Neuronal stem cell (in vitro differentiated cells): Measurements from ENCODE around the gene CERS4.

Source experiments
- DNase-seq: peaks from one replicate; pipeline ENCODE4 v3.0.0-alpha.2; 2013; ENCODE audit warnings: low spot score
- H2AFZ ChIP-seq: one replicate; pipeline ENCODE4 v1.6.1; 2013; ENCODE audit warnings: mild to moderate bottlenecking, low read length, inconsistent platforms
- H2AK5ac ChIP-seq: 2 replicates; pipeline ENCODE4 v1.6.1; 2013; ENCODE audit warnings: low read depth, mild to moderate bottlenecking, inconsistent platforms, low read length, moderate library complexity, mixed read lengths
- H2BK120ac ChIP-seq: 2 replicates; pipeline ENCODE4 v1.6.1; 2013; ENCODE audit warnings: low read depth, mild to moderate bottlenecking, inconsistent platforms, low read length, moderate library complexity, mixed read lengths
- H2BK12ac ChIP-seq: one replicate; pipeline ENCODE4 v1.6.1; 2013; ENCODE audit warnings: low read length, inconsistent platforms
- H2BK15ac ChIP-seq: 2 replicates; pipeline ENCODE4 v1.6.1; 2013; ENCODE audit warnings: mild to moderate bottlenecking, low read length, inconsistent platforms, mixed read lengths
- H2BK5ac ChIP-seq: one replicate; pipeline ENCODE4 v1.6.1; 2013; ENCODE audit warnings: inconsistent platforms, mild to moderate bottlenecking, low read length, moderate library complexity
- H3K14ac ChIP-seq: one replicate; pipeline ENCODE4 v1.6.1; 2013; ENCODE audit warnings: low read length, inconsistent platforms
- H3K18ac ChIP-seq: 2 replicates; pipeline ENCODE4 v1.6.1; 2013; ENCODE audit warnings: low read length, inconsistent platforms
- H3K23ac ChIP-seq: 2 replicates; pipeline ENCODE4 v1.6.1; 2013; ENCODE audit warnings: low read depth, mild to moderate bottlenecking, mixed read lengths, low read length, inconsistent platforms; ENCODE audit not compliant: poor library complexity
- H3K27ac ChIP-seq: replicated peaks from 3 replicates; pipeline ENCODE4 v1.5.1; 2013; ENCODE audit warnings: low read length, inconsistent platforms
- H3K27me3 ChIP-seq, 3 experiments: 2 replicates each; pipeline ENCODE4 v1.6.1; 2013; ENCODE audit warnings: low read length in 3 of 3, mild to moderate bottlenecking in 2 of 3, inconsistent platforms in 1 of 3, low read depth in 1 of 3, mixed read lengths in 1 of 3, moderate library complexity in 1 of 3; ENCODE audit not compliant: control insufficient read depth in 3 of 3, insufficient read depth in 3 of 3
- H3K36me3 ChIP-seq, 2 donors: replicated peaks in 1 of 2; 2 replicates each; pipeline ENCODE4 v1.6.1; 2013; ENCODE audit warnings: low read length in 2 of 2; ENCODE audit not compliant: control insufficient read depth in 2 of 2, insufficient read depth in 2 of 2
- H3K4ac ChIP-seq: 2 replicates; pipeline ENCODE4 v1.6.1; 2013; ENCODE audit warnings: inconsistent platforms, mild to moderate bottlenecking, low read length, moderate library complexity
- H3K4me1 ChIP-seq, 2 donors: 1 replicate in 1 of 2; 2 replicates in 1 of 2; pipeline ENCODE4 v1.6.1; 2013; ENCODE audit warnings: low read length in 2 of 2, low read depth in 1 of 2; ENCODE audit not compliant: control insufficient read depth in 2 of 2, insufficient read depth in 1 of 2
- H3K4me2 ChIP-seq: one replicate; pipeline ENCODE4 v1.6.1; 2013; ENCODE audit warnings: mild to moderate bottlenecking, low read length, inconsistent platforms; ENCODE audit not compliant: insufficient read depth, poor library complexity, severe bottlenecking
- H3K4me3 ChIP-seq, 2 donors: 2 replicates each; pipeline ENCODE4 v1.5.1; 2013; ENCODE audit warnings: low read length in 2 of 2, mild to moderate bottlenecking in 2 of 2, inconsistent platforms in 1 of 2, moderate library complexity in 1 of 2
- H3K79me1 ChIP-seq: one replicate; pipeline ENCODE4 v1.6.1; 2013; ENCODE audit warnings: low read depth, mild to moderate bottlenecking, inconsistent platforms, low read length, moderate library complexity
- H3K9ac ChIP-seq: one replicate; pipeline ENCODE4 v1.6.1; 2013; ENCODE audit warnings: mild to moderate bottlenecking, low read depth, low read length, inconsistent platforms; ENCODE audit not compliant: poor library complexity
- H3K9me3 ChIP-seq, 2 donors: replicated peaks in 1 of 2; 2 replicates each; pipeline versions ENCODE3 to v1.6.1; 2013; ENCODE audit warnings: low read length in 2 of 2, mild to moderate bottlenecking in 2 of 2, inconsistent platforms in 1 of 2, low read depth in 1 of 2, mixed read lengths in 1 of 2, moderate library complexity in 1 of 2; ENCODE audit not compliant: control insufficient read depth in 2 of 2, insufficient read depth in 1 of 2
- H4K8ac ChIP-seq: one replicate; pipeline ENCODE4 v1.6.1; 2013; ENCODE audit warnings: low read depth, mild to moderate bottlenecking, inconsistent platforms, low read length, moderate library complexity
- H4K91ac ChIP-seq: one replicate; pipeline ENCODE4 v1.6.1; 2013; ENCODE audit warnings: low read length, low read depth, mild to moderate bottlenecking, inconsistent platforms; ENCODE audit not compliant: poor library complexity
- WGBS, 2 donors: extraction: QIAGEN DNeasy Blood & Tissue Kit; methylation state at CpG; one replicate each; pipeline ENCODE4 v1.1.7; 2013; ENCODE audit warnings: missing lambda C conversion rate in 2 of 2, mixed read lengths in 1 of 2; ENCODE audit not compliant: insufficient read length in 2 of 2, insufficient replicate concordance in 1 of 2; ENCODE audit errors: extremely low coverage in 2 of 2; 5-methylcytosine and 5-hydroxymethylcytosine counted together

The CERS4 gene

GRCh38 chr19:8310342-8311055 lies 101.3 kb downstream of the CERS4 start:
- DNase-seq, result no peak
- Histone ChIP-seq H2BK120ac (no peak overlapping the region), H3K79me1 (peaks cover 8% of the 10 kb centered on the region), H3K9ac (no peak overlapping the region), H3K9me3 (no peaks in the 10 kb centered on the region), H3K36me3 (peaks cover 31 to 56% of the 10 kb centered on the region in 2 donors), H2AK5ac (no peak overlapping the region), H3K4ac (no peak overlapping the region), H2BK12ac (no peak overlapping the region), H3K18ac (no peak overlapping the region), H3K27me3 (no peaks in the 10 kb centered on the region), H4K91ac (no peak overlapping the region), H2BK15ac (no peak overlapping the region), H4K8ac (no peak overlapping the region), H2AFZ (no peak overlapping the region), H3K4me1 (peaks cover 11 to 12% of the 10 kb centered on the region in 2 donors), H3K4me2 (no peak overlapping the region), H3K27ac (no peak overlapping the region), H3K14ac (no peak overlapping the region), H3K4me3 (no peak overlapping the region), H3K23ac (no peak overlapping the region), H2BK5ac (peak overlapping the region; percentile 27)
- no CpG with 5 or more reads among the region's 17 CpGs for WGBS, 2 donors

GRCh38 chr19:8311461-8312260 lies 102.5 kb downstream of the CERS4 start:
- no peak for DNase-seq
- H3K18ac ChIP-seq, result no peak overlapping the region
- H3K4me3 ChIP-seq, result no peak overlapping the region
- H3K36me3 ChIP-seq, result peaks cover 37 to 68% of the 10 kb centered on the region in 2 donors
- H2BK120ac ChIP-seq, result no peak overlapping the region
- H4K8ac ChIP-seq, result no peak overlapping the region
- no peak overlapping the region for H2BK5ac ChIP-seq
- no peak overlapping the region for H3K23ac ChIP-seq
- no peak overlapping the region for H3K14ac ChIP-seq
- H3K4me2 ChIP-seq, result no peak overlapping the region
- H2BK15ac ChIP-seq, result no peak overlapping the region
- H3K4ac ChIP-seq, result no peak overlapping the region
- H2AK5ac ChIP-seq, result no peak overlapping the region
- no peak overlapping the region for H3K9ac ChIP-seq
- no peaks in the 10 kb centered on the region for H3K27me3 ChIP-seq
- H3K79me1 ChIP-seq, result peaks cover 9% of the 10 kb centered on the region
- H2AFZ ChIP-seq, result no peak overlapping the region
- no peak overlapping the region for H3K27ac ChIP-seq
- no peak overlapping the region for H4K91ac ChIP-seq
- WGBS, 2 donors, result no CpG with 5 or more reads among the region's 16 CpGs
- H3K9me3 ChIP-seq, result no peaks in the 10 kb centered on the region
- no peak overlapping the region for H2BK12ac ChIP-seq
- H3K4me1 ChIP-seq, result peaks cover 9 to 10% of the 10 kb centered on the region in 2 donors
